Gastroesophageal sphincter (tissue), 4 donors: ENCODE data around the gene SAMD4A. TPM values are rescaled to one million over a fixed set of nuclear protein-coding genes. Genes with fewer than 3 reads are reported as not detected.
"Not testable (repeated sequence)": the region's sequence is repeated elsewhere in the genome, so short reads cannot be mapped to it uniquely, and the experiment has no call there.

Experiments used
- ATAC-seq: fragments of 150-250 bp; one replicate; pipeline ENCODE4 v1.9.1; 2016; ENCODE audit warnings: mild to moderate bottlenecking, moderate library complexity
- H3K27ac ChIP-seq, 4 donors: fragments of 200-600 bp; sonication (generic) in 3 of 4; 1 replicate in 3 of 4; 2 replicates in 1 of 4; pipeline ENCODE4 v1.5.1; 2016 to 2019
- H3K27me3 ChIP-seq: fragments of 200-600 bp; sonication (generic); one replicate; pipeline ENCODE4 v1.5.1; 2019
- H3K36me3 ChIP-seq, 2 donors: fragments of 200-600 bp; sonication (generic); one replicate each; pipeline ENCODE4 v1.5.1; 2019; ENCODE audit warnings: control low read depth in 1 of 2
- H3K4me1 ChIP-seq, 3 donors: fragments of 200-600 bp; sonication (generic); 1 replicate in 2 of 3; 2 replicates in 1 of 3; pipeline ENCODE4 v1.5.1; 2016 to 2019; ENCODE audit warnings: control low read depth in 2 of 3
- H3K4me3 ChIP-seq, 2 donors: fragments of 200-600 bp; sonication (generic); one replicate each; pipeline ENCODE4 v1.5.1; 2019; ENCODE audit warnings: mild to moderate bottlenecking in 1 of 2, moderate library complexity in 1 of 2
- H3K9me3 ChIP-seq, 3 donors: fragments of 200-600 bp; sonication (generic); one replicate each; pipeline ENCODE4 v1.5.1; 2017 to 2019; ENCODE audit warnings: control low read depth in 2 of 3
- EP300 ChIP-seq: sonication (generic); formaldehyde crosslinking; IDR thresholded peaks from one replicate; pipeline ENCODE4 v1.6.1; 2017; ENCODE audit warnings: antibody characterized with exemption, mild to moderate bottlenecking
- POLR2A ChIP-seq, 2 donors: fragments of 450-650 bp; IDR thresholded peaks; one replicate each; pipeline ENCODE4 v1.6.1; 2017; ENCODE audit warnings: antibody characterized with exemption in 2 of 2, mild to moderate bottlenecking in 2 of 2, moderate library complexity in 1 of 2
- POLR2AphosphoS5 ChIP-seq: sonication (generic); formaldehyde crosslinking; IDR thresholded peaks from one replicate; pipeline ENCODE4 v1.6.1; 2017; ENCODE audit warnings: antibody characterized with exemption
- WGBS, 2 donors: methylation state at CpG; one replicate each; pipeline ENCODE4 v1.1.5; 2018; ENCODE audit warnings: low coverage in 1 of 2; 5-methylcytosine and 5-hydroxymethylcytosine counted together
- total RNA-seq, 4 donors: library from RNA; depleted of rRNA; stranded (reverse); fragments of >200 nt; gene quantifications; one replicate each; pipeline ENCODE4 v1.1.0, GENCODE V29; 2016
- TF ChIP-seq, protein P1 (sequence below), 4 experiments: fragments of 200-600 bp in 2 of 4; fragments of 450-650 bp in 2 of 4; sonication (generic) in 1 of 4; IDR thresholded peaks; one replicate each; pipeline ENCODE4 v1.5.1; 2017 to 2019; ENCODE audit warnings: antibody characterized with exemption in 4 of 4, mild to moderate bottlenecking in 2 of 4, moderate library complexity in 2 of 4

Gene SAMD4A
- total RNA-seq, 4 donors from 2014 or later = 65.2 to 163 (median 89.7) TPM

DNA sequence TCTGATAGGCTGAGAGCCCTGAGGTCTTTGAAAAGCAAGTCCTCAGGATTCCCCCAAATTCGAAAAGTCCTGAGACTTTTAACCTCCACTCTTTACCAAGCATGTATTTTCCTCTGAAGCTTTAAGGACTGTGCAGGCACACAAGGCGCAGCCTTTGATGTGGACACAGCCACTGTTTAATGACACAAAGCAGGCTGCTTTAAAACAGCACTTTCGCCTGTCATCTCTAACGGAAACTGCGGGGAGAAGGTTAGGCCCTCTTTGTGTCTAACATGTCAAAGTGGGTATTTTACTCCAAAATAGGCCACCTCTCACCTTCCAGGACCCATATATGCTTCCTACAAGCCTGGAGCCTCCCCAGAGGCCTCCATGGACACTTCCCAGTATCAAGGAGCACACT lies 176.5 kb downstream of the SAMD4A start:
- 83 to 88% methylated on average over 1 of the region's 5 CpGs for WGBS, 2 donors
- Histone ChIP-seq H3K27ac (no peak overlapping the region), H3K4me1 (peaks cover 0 to 19% (median 7%) of the 10 kb centered on the region in 3 donors), H3K4me3 (no peak overlapping the region), H3K36me3 (peaks cover 0 to 12% of the 10 kb centered on the region in 2 donors), H3K27me3 (no peaks in the 10 kb centered on the region), H3K9me3 (no peaks in the 10 kb centered on the region)
- no peak for ATAC-seq
- TF ChIP-seq, protein P1, sequence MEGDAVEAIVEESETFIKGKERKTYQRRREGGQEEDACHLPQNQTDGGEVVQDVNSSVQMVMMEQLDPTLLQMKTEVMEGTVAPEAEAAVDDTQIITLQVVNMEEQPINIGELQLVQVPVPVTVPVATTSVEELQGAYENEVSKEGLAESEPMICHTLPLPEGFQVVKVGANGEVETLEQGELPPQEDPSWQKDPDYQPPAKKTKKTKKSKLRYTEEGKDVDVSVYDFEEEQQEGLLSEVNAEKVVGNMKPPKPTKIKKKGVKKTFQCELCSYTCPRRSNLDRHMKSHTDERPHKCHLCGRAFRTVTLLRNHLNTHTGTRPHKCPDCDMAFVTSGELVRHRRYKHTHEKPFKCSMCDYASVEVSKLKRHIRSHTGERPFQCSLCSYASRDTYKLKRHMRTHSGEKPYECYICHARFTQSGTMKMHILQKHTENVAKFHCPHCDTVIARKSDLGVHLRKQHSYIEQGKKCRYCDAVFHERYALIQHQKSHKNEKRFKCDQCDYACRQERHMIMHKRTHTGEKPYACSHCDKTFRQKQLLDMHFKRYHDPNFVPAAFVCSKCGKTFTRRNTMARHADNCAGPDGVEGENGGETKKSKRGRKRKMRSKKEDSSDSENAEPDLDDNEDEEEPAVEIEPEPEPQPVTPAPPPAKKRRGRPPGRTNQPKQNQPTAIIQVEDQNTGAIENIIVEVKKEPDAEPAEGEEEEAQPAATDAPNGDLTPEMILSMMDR (IDR thresholded peaks at IDR 0.05) = no peak
- TF ChIP-seq POLR2A (IDR thresholded peaks at IDR 0.05) (no peak), EP300 (no peak), POLR2AphosphoS5 (no peak)

DNA sequence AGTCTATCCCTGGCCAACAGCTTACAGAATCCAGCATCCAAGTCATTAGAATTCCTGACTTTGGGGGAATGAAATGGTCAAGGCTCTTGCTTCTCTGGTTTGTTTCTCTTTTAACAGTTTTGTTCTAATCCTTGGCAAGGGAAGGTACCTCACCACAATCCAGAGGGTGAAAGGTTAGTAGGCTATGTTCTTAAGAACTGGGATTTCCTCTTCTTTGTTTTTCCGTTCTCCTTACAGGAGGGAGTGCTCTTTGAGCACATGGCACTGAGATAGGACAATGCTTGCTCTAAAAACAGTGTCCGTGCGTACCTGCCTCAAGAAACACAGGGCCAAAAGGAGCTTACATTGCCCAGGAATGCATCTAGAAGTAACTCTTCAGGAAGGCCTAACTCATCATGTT lies 179.1 kb downstream of the SAMD4A start:
- 44 to 83% methylated on average over 3 of the region's 3 CpGs for WGBS, 2 donors
- Histone ChIP-seq H3K9me3 (no peaks in the 10 kb centered on the region), H3K27me3 (no peaks in the 10 kb centered on the region), H3K4me1 (peaks cover 0 to 27% (median 7%) of the 10 kb centered on the region in 3 donors), H3K27ac (peak overlapping the region in 2 of 4 donors; percentile 12 to 46), H3K36me3 (peaks cover 0 to 30% of the 10 kb centered on the region in 2 donors), H3K4me3 (no peak overlapping the region)
- TF ChIP-seq EP300 (no peak), POLR2A (IDR thresholded peaks at IDR 0.05) (no peak), POLR2AphosphoS5 (no peak)
- TF ChIP-seq, protein P1 (IDR thresholded peaks at IDR 0.05) = no peak
- ATAC-seq = no peak

DNA sequence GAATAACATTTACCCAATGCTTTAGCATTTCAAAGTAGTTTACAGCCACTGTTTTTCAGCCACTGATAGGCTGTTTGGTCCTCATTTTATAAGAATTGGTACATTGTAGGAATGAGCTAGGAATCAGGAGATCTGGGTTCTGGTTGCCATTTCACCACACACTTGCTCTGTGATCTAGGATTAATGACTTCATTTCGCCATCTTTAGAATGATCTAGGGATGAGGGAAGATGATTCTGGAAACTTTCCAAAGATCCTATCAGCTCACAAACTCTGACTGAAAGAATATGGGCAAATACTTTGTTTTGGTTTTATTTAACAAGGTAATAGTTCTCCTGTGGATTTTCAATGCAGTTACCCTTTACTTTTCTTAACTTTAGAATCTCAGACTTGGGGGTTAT lies 180.7 kb downstream of the SAMD4A start:
- no peak for ATAC-seq
- Histone ChIP-seq H3K36me3 (peaks cover 0 to 42% of the 10 kb centered on the region in 2 donors), H3K27ac (no peak overlapping the region), H3K27me3 (no peaks in the 10 kb centered on the region), H3K4me3 (no peak overlapping the region), H3K9me3 (no peaks in the 10 kb centered on the region), H3K4me1 (peaks cover 0 to 27% (median 7%) of the 10 kb centered on the region in 3 donors)
- WGBS, 2 donors = 67 to 92% methylated on average over 1 of the region's 1 CpG
- no peak for TF ChIP-seq POLR2A (IDR thresholded peaks at IDR 0.05)
- TF ChIP-seq POLR2AphosphoS5 = no peak
- no peak for TF ChIP-seq EP300
- TF ChIP-seq, protein P1 (IDR thresholded peaks at IDR 0.05) = no peak

DNA sequence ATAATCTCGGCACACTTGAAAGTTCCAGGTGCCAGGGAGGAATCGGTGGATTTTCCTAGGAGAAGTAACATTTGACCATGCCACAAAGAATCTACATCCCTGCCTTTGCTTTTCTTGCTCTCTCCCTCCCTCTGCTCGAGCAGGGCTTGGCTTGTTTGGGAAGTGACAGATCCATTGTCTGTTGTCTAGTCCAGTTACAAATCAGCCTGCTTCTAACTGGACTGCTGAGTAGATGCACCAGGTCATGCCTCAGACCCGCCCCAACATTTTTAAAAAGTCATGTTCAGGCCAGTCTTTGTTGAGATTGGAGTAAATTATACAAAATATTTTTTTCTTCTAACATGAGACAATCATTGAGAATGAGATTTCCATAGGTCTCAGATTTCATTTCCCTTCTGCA lies 182.3 kb downstream of the SAMD4A start:
- H3K27ac ChIP-seq = no peak overlapping the region
- peaks cover 0 to 47% of the 10 kb centered on the region in 2 donors for H3K36me3 ChIP-seq
- WGBS, 2 donors = 70 to 80% methylated on average over 4 of the region's 4 CpGs
- peaks cover 0 to 27% (median 7%) of the 10 kb centered on the region in 3 donors for H3K4me1 ChIP-seq
- H3K4me3 ChIP-seq = no peak overlapping the region
- H3K9me3 ChIP-seq = no peaks in the 10 kb centered on the region
- no peak for TF ChIP-seq EP300
- TF ChIP-seq, protein P1 (IDR thresholded peaks at IDR 0.05) = no peak
- no peak for TF ChIP-seq POLR2A (IDR thresholded peaks at IDR 0.05)
- no peak for TF ChIP-seq POLR2AphosphoS5
- no peak for ATAC-seq
- H3K27me3 ChIP-seq = no peaks in the 10 kb centered on the region

DNA sequence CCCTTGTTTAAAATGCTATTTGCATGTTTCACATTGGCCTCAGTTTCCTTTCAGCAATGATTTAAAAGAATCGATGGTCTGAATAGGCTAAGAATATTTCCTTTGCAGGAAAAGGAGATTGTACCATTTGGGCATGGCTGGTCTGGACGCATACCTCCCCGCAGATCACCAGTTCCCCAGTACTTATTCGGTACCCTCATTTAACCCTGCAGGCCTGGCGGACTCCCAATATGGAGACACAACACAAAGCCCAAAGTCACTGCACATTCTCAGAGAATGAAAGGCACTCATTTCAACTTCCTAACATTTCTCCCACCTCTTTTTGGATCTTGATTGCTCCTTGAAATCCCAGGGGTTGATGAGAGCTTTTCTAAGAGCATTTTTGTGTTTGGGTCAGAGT lies 182.8 kb downstream of the SAMD4A start:
- TF ChIP-seq, protein P1 (IDR thresholded peaks at IDR 0.05) = no peak
- TF ChIP-seq POLR2AphosphoS5 = no peak
- no peak for TF ChIP-seq EP300
- Histone ChIP-seq H3K9me3 (no peaks in the 10 kb centered on the region), H3K27me3 (no peaks in the 10 kb centered on the region), H3K36me3 (peaks cover 0 to 52% of the 10 kb centered on the region in 2 donors), H3K27ac (no peak overlapping the region), H3K4me3 (no peak overlapping the region), H3K4me1 (peaks cover 0 to 27% (median 7%) of the 10 kb centered on the region in 3 donors)
- 72 to 75% methylated on average over 3 to 5 of the region's 5 CpGs for WGBS, 2 donors
- no peak for ATAC-seq

DNA sequence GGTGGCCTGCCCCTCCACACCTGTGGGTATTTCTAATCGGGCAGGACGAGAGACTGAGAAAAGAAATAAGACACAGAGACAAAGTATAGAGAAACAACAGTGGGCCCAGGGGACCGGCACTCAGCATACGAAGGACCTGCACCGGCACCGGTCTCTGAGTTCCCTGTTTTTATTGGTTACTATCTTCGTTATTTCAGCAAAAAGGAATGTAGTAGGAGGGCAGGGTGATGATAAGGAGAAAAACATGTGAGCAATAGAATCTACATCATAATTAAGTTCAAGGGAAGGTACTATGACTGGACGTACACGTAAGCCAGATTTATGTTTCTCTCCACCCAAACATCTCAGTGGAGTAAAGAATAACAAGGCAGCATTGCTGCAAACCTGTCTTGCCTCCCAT lies 185.7 kb downstream of the SAMD4A start:
- WGBS, 2 donors = 79 to 98% methylated on average over 9 of the region's 9 CpGs
- H3K4me1 ChIP-seq = peaks cover 0 to 16% (median 0%) of the 10 kb centered on the region in 3 donors
- not testable (repeated sequence) for ATAC-seq, H3K27me3 ChIP-seq, H3K27ac ChIP-seq, H3K4me3 ChIP-seq, H3K9me3 ChIP-seq
- peaks cover 0 to 69% of the 10 kb centered on the region in 2 donors for H3K36me3 ChIP-seq

DNA sequence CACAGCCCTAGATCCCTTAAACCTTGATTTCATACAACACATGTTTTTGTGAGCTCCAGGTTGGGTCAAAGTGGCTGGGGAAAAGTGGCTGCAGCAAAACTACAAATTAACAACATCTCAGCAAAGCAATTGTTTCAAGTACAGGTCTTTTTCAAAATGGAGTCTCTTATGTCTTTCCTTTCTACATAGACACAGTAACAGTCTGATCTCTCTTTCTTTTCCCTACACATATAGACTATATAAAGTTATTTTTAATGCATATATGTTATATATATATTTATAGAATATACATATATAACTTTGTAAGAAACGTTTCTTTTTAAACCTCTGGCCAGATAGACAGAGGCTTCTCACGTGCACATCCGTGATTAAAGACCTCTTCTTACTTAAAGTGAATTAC lies 186.5 kb downstream of the SAMD4A start:
- H3K36me3 ChIP-seq = peaks cover 0 to 75% of the 10 kb centered on the region in 2 donors
- not testable (repeated sequence) for ATAC-seq, H3K27ac ChIP-seq, H3K4me3 ChIP-seq, H3K27me3 ChIP-seq, H3K9me3 ChIP-seq
- WGBS, 2 donors = 70 to 77% methylated on average over 3 of the region's 3 CpGs
- H3K4me1 ChIP-seq = peaks cover 0 to 16% (median 0%) of the 10 kb centered on the region in 3 donors
